Measurements from ENCODE around the gene FBXO15. TPM values are rescaled to one million over a fixed set of nuclear protein-coding genes. Genes with fewer than 3 reads are reported as not detected.

The FBXO15 gene
- total RNA-seq, 1 experiment from 2014 or later, result 0.39 TPM

- Histone ChIP-seq H3K9ac (ENCODE audit: extremely low read depth, insufficient read length, low read length) (no peak overlapping the region), H3K4ac (ENCODE audit: low read depth, low read length) (no peak overlapping the region), H3K9me3 (ENCODE audit: control insufficient read depth, low read depth, low read length) (no peaks in the 10 kb centered on the region), H4K91ac (ENCODE audit: insufficient read length, low read depth, low read length) (no peak overlapping the region), H2AK5ac (ENCODE audit: insufficient read length, low read length) (no peak overlapping the region), H3K14ac (ENCODE audit: insufficient read depth, low read length) (no peak overlapping the region), H3K56ac (ENCODE audit: insufficient read length, low read depth, low read length) (no peak overlapping the region), H4K8ac (replicated peaks; ENCODE audit: insufficient read length, low read depth, low read length) (no peak overlapping the region), H3K23me2 (ENCODE audit: insufficient read length, low read depth, low read length, poor library complexity, severe bottlenecking) (no peaks in the 10 kb centered on the region), H2BK15ac (ENCODE audit: low read depth, low read length) (no peak overlapping the region), H3T11ph (ENCODE audit: low read length) (no peak overlapping the region), H2BK5ac (ENCODE audit: insufficient read length, low read length) (no peak overlapping the region), H4K20me1 (ENCODE audit: control insufficient read depth, insufficient read depth, insufficient read length) (no peaks in the 10 kb centered on the region), H2BK12ac (ENCODE audit: insufficient read length, low read depth, low read length) (no peak overlapping the region), H2AFZ (ENCODE audit: low read length) (no peak overlapping the region), H3K79me2 (ENCODE audit: insufficient read depth, low read length) (no peaks in the 10 kb centered on the region), H3K4me2 (ENCODE audit: insufficient read depth, insufficient read length, low read length) (no peak overlapping the region), H3K23ac (ENCODE audit: insufficient read length, low read depth, low read length) (no peak overlapping the region), H2BK20ac (ENCODE audit: low read depth, low read length, poor library complexity, severe bottlenecking) (no peak overlapping the region), H3K27ac (ENCODE audit: insufficient read length, low read depth, low read length) (no peak overlapping the region), H3K18ac (ENCODE audit: insufficient read length, low read depth, low read length) (no peak overlapping the region), H4K5ac (ENCODE audit: insufficient read length, low read depth, low read length) (no peak overlapping the region), H2BK120ac (ENCODE audit: low read depth, low read length, poor library complexity, severe bottlenecking) (no peak overlapping the region), H3K4me1 (ENCODE audit: insufficient read depth, low read length) (no peaks in the 10 kb centered on the region), H3K27me3 (ENCODE audit: insufficient read depth, low read length) (no peaks in the 10 kb centered on the region), H3K79me1 (ENCODE audit: insufficient read depth, low read depth, low read length, poor library complexity, severe bottlenecking) (no peaks in the 10 kb centered on the region)
- no peaks in the 10 kb centered on the region for H3K9me3 Mint-ChIP-seq
- H3K4me1 Mint-ChIP-seq, result no peaks in the 10 kb centered on the region
- H3K36me3 Mint-ChIP-seq (ENCODE audit: insufficient read depth in 1 of 3, low read depth in 3 of 3), result no peaks in the 10 kb centered on the region; a peak in 1 of 7 replicates
- peaks cover 16% of the 10 kb centered on the region for H3K27me3 Mint-ChIP-seq (ENCODE audit: low read depth)
- WGBS (ENCODE audit: extremely low coverage, insufficient read length, low lambda C conversion rate), result no CpG with 5 or more reads among the region's 27 CpGs
- TF ChIP-seq, protein P1, sequence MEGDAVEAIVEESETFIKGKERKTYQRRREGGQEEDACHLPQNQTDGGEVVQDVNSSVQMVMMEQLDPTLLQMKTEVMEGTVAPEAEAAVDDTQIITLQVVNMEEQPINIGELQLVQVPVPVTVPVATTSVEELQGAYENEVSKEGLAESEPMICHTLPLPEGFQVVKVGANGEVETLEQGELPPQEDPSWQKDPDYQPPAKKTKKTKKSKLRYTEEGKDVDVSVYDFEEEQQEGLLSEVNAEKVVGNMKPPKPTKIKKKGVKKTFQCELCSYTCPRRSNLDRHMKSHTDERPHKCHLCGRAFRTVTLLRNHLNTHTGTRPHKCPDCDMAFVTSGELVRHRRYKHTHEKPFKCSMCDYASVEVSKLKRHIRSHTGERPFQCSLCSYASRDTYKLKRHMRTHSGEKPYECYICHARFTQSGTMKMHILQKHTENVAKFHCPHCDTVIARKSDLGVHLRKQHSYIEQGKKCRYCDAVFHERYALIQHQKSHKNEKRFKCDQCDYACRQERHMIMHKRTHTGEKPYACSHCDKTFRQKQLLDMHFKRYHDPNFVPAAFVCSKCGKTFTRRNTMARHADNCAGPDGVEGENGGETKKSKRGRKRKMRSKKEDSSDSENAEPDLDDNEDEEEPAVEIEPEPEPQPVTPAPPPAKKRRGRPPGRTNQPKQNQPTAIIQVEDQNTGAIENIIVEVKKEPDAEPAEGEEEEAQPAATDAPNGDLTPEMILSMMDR (conservative IDR thresholded peaks at IDR 0.05), result no peak
- no peak overlapping the region; a peak in 1 of 7 replicates for H3K27ac Mint-ChIP-seq
- no peak for DNase-seq
- H3K4me3 Mint-ChIP-seq, result no peak overlapping the region; a peak in 1 of 5 replicates
Observed at GRCh38 chr18:74172697-74173433, 25.2 kb upstream of the FBXO15 start.

All from H9 (cell line).